Measurements from ENCODE around the gene SPRYD3. TPM values are rescaled to one million over a fixed set of nuclear protein-coding genes. Genes with fewer than 3 reads are reported as not detected.

The SPRYD3 gene
- total and polyA plus RNA-seq, 10 donors: 10.8 to 44.5 (median 34.4) TPM

DNA sequence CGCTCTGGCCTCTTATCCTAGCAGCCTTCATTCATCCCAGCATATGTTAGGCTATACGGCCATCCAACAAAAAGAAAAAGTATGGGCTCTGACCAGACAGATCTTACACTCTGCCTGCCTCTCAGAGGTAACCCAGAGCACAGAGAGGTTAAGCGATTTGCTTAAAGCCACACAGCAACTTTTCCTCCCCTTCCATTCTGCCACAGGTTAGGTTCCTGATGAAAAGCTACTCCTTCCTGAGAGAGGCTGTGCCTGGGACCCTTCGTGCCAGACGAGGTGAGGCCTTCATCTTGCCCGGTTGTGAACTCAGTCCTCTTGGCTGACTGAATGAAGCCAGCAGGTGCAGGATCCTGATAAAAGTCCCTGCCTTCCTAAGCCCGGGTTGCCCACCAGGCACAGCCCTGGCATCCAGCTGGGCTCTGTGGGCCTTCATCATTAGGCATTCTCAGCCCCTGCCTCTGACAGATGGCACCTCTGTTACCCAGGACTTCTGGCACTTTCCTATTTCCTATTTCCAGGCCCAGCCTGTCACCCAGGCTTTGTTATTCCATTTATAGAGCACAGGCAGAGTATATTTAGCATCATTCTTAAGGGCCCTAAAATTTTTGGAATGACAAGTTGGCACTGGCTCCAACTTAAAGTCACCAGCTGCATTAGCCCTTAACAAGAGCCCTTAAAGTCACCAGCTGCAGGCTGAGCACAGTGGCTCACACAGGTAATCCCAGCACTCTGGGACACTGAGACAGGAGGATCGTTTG is 36.9 kb upstream of the SPRYD3 start:
- intact Hi-C loops (cut with DNase I; ENCODE audit: low total_unique reads): no loop called here

DNA sequence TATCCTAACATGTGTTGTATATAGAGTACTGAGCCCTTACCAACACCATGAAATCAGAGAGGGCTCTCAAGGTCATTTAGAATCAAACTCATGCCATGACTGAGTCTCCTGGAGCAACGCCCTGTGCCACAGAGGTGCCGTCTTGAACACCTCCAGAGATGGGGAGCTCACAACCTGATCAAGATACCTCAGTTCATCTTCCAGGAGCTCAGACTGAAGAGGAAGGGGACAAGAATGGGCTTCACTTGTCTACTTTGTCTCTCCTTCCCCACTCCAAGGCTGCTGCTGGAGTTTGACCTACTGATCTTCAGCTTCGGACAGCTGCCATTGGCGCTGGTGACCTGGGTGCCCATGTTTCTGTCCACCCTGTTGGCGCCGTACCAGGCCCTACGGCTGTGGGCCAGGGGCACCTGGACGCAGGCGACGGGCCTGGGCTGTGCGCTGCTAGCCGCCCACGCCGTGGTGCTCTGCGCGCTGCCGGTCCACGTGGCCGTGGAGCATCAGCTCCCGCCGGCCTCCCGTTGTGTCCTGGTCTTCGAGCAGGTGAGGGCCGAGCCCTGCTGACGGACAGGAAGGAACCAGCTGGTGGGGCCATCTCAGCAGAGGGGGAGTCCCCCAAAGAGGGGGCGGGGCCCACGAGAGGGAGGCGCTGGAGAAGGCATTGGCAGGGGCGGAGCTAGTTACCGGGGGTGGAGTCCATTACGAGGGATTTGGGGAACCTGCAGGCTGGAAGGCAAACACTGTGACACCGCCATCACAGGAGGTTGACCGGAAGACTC is 36.1 kb upstream of the SPRYD3 start:
- intact Hi-C loops (cut with DNase I; ENCODE audit: low total_unique reads): no loop called here
- no peaks in the 10 kb centered on the region for H3K27me3 ChIP-seq (replicated peaks in 1 of 7)
- no peaks in the 10 kb centered on the region for H3K9me3 ChIP-seq
- TF ChIP-seq, protein P1, sequence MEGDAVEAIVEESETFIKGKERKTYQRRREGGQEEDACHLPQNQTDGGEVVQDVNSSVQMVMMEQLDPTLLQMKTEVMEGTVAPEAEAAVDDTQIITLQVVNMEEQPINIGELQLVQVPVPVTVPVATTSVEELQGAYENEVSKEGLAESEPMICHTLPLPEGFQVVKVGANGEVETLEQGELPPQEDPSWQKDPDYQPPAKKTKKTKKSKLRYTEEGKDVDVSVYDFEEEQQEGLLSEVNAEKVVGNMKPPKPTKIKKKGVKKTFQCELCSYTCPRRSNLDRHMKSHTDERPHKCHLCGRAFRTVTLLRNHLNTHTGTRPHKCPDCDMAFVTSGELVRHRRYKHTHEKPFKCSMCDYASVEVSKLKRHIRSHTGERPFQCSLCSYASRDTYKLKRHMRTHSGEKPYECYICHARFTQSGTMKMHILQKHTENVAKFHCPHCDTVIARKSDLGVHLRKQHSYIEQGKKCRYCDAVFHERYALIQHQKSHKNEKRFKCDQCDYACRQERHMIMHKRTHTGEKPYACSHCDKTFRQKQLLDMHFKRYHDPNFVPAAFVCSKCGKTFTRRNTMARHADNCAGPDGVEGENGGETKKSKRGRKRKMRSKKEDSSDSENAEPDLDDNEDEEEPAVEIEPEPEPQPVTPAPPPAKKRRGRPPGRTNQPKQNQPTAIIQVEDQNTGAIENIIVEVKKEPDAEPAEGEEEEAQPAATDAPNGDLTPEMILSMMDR (IDR thresholded peaks at IDR 0.05 in 8 of 11, conservative IDR thresholded peaks at IDR 0.05 in 3 of 11): no peak
- TF ChIP-seq POLR2A (IDR thresholded peaks at IDR 0.05): no peak
- TF ChIP-seq POLR2AphosphoS5 (IDR thresholded peaks at IDR 0.05): peak in 2 of 3 donors; percentile 71 to 72
- H3K27ac ChIP-seq: no peak overlapping the region
- no peak overlapping the region for H3K4me3 ChIP-seq
- 83 to 88% (median 86%) methylated on average over 25 to 33 of the region's 33 CpGs for WGBS, 5 donors
- H3K4me1 ChIP-seq: peaks cover 0 to 8% (median 0%) of the 10 kb centered on the region in 6 donors
- DNase-seq: no peak
- H3K36me3 ChIP-seq: peaks cover 0 to 24% (median 0%) of the 10 kb centered on the region in 6 donors

More for the DNA sequence above, 36.9 kb upstream of the SPRYD3 start:
- peaks cover 0 to 8% (median 0%) of the 10 kb centered on the region in 6 donors for H3K4me1 ChIP-seq
- H3K4me3 ChIP-seq: no peak overlapping the region
- 86 to 95% (median 92%) methylated on average over 8 of the region's 8 CpGs for WGBS, 5 donors
- DNase-seq: no peak
- no peaks in the 10 kb centered on the region for H3K27me3 ChIP-seq (replicated peaks in 1 of 7)
- peaks cover 0 to 24% (median 0%) of the 10 kb centered on the region in 6 donors for H3K36me3 ChIP-seq
- H3K27ac ChIP-seq: no peak overlapping the region
- no peak for TF ChIP-seq POLR2A (IDR thresholded peaks at IDR 0.05)
- TF ChIP-seq, protein P1 (IDR thresholded peaks at IDR 0.05 in 8 of 11, conservative IDR thresholded peaks at IDR 0.05 in 3 of 11): no peak
- TF ChIP-seq POLR2AphosphoS5 (IDR thresholded peaks at IDR 0.05): no peak
- H3K9me3 ChIP-seq: no peaks in the 10 kb centered on the region

DNA sequence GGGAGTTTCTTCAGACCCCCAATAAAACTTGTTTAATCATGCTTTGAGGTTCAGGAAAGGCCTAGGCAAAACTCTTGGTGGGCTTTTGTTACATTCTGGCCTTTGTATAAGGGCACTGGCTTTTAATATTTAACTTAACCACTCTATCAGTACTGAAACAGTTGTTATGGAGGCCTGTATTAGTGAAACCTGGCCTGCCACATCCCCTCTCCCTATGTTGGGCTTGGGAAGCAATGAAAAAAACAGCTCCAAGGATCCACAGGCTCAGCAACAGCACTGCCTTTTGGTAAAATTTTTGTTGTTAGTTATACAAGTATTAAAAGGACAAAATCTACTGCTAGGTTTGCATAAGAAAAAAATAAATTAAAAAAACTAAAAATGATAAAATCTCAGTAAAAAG is 34.8 kb upstream of the SPRYD3 start:
- Histone ChIP-seq H3K9me3 (no peaks in the 10 kb centered on the region), H3K4me3 (no peak overlapping the region), H3K4me1 (peaks cover 0 to 5% (median 0%) of the 10 kb centered on the region in 6 donors), H3K27me3 (replicated peaks in 1 of 7) (no peaks in the 10 kb centered on the region), H3K36me3 (peaks cover 0 to 12% (median 0%) of the 10 kb centered on the region in 6 donors), H3K27ac (no peak overlapping the region)
- TF ChIP-seq POLR2AphosphoS5 (IDR thresholded peaks at IDR 0.05) (no peak), POLR2A (IDR thresholded peaks at IDR 0.05) (no peak)
- TF ChIP-seq, protein P1 (IDR thresholded peaks at IDR 0.05 in 8 of 11, conservative IDR thresholded peaks at IDR 0.05 in 3 of 11): no peak
- intact Hi-C loops (cut with DNase I; ENCODE audit: low total_unique reads): no loop called here
- no peak for DNase-seq
